GM12892 (cell line): ENCODE data around the gene C3orf20.

Experiments used
- DNase-seq: peaks from one replicate; pipeline ENCODE4 v3.0.0; 2011; ENCODE audit not compliant: insufficient read length
- FAIRE-seq: peaks from 2 replicates; lab custom pipeline; 2011; peaks lifted over from hg19 to GRCh38; lab: Jason Lieb, UNC
- POLR2A ChIP-seq: IDR thresholded peaks from 2 replicates; pipeline ENCODE4 v1.6.1; 2011; ENCODE audit warnings: low read depth, low read length, control low read depth
- POLR2AphosphoS5 ChIP-seq: IDR thresholded peaks from 2 replicates; pipeline ENCODE4 v1.6.1; 2011; ENCODE audit warnings: low read depth, low read length, control low read depth
- TAF1 ChIP-seq: IDR thresholded peaks from 2 replicates; pipeline ENCODE4 v1.6.1; 2011; ENCODE audit warnings: low read depth, mild to moderate bottlenecking, control low read depth, low read length, borderline replicate concordance

Gene C3orf20

GRCh38 chr3:14761866-14762265 lies 86.9 kb downstream of the C3orf20 start:
- TF ChIP-seq TAF1 (no peak), POLR2AphosphoS5 (no peak), POLR2A (no peak)
- no peak for FAIRE-seq
- no peak for DNase-seq

- FAIRE-seq, result no peak
Measured at GRCh38 chr3:14762701-14763100, 87.8 kb downstream of the C3orf20 start.

GRCh38 chr3:14764331-14765059 lies 89.6 kb downstream of the C3orf20 start:
- FAIRE-seq (no peak), DNase-seq (no peak)
- TF ChIP-seq POLR2A (no peak), TAF1 (no peak), POLR2AphosphoS5 (no peak)

More at GRCh38 chr3:14762701-14763100, 87.8 kb downstream of the C3orf20 start:
- no peak for DNase-seq
- no peak for TF ChIP-seq TAF1
- TF ChIP-seq POLR2AphosphoS5, result no peak
- no peak for TF ChIP-seq POLR2A

- TF ChIP-seq POLR2AphosphoS5, result no peak
- TF ChIP-seq TAF1, result no peak
- no peak for TF ChIP-seq POLR2A
- no peak for FAIRE-seq
Measured at GRCh38 chr3:14765060-14765400, 90.1 kb downstream of the C3orf20 start.

GRCh38 chr3:14765576-14766427 lies 90.9 kb downstream of the C3orf20 start:
- TF ChIP-seq TAF1 (no peak), POLR2AphosphoS5 (no peak), POLR2A (no peak)
- DNase-seq (no peak), FAIRE-seq (no peak)

More at GRCh38 chr3:14765060-14765400, 90.1 kb downstream of the C3orf20 start:
- no peak for DNase-seq

GRCh38 chr3:14766428-14767244 lies 91.7 kb downstream of the C3orf20 start:
- FAIRE-seq (no peak), DNase-seq (no peak)
- TF ChIP-seq TAF1, result no peak
- TF ChIP-seq POLR2AphosphoS5, result no peak

- no peak for DNase-seq
- FAIRE-seq, result no peak
- TF ChIP-seq POLR2AphosphoS5, result no peak
- TF ChIP-seq TAF1, result no peak
- no peak for TF ChIP-seq POLR2A
Measured at GRCh38 chr3:14767245-14768051, 92.5 kb downstream of the C3orf20 start.

GRCh38 chr3:14768182-14768790 lies 93.3 kb downstream of the C3orf20 start:
- DNase-seq (no peak), FAIRE-seq (no peak)
- TF ChIP-seq POLR2AphosphoS5, result no peak
- TF ChIP-seq POLR2A, result no peak
- no peak for TF ChIP-seq TAF1

- DNase-seq (no peak), FAIRE-seq (no peak)
- TF ChIP-seq POLR2AphosphoS5 (no peak), POLR2A (no peak), TAF1 (no peak)
Measured at GRCh38 chr3:14768881-14769280, 93.9 kb downstream of the C3orf20 start.

GRCh38 chr3:14769544-14770325 lies 94.8 kb downstream of the C3orf20 start:
- FAIRE-seq, result no peak
- TF ChIP-seq POLR2A, result no peak
- no peak for TF ChIP-seq POLR2AphosphoS5
- TF ChIP-seq TAF1, result no peak
- no peak for DNase-seq
